Effector CD4-positive, alpha-beta T cell (primary cell): ENCODE measurements around the gene POLR3C.
A peak's percentile ranks its signal among the peaks of the same experiment; 100 is the strongest.
"Not testable (repeated sequence)": the region's sequence is repeated elsewhere in the genome, so short reads cannot be mapped to it uniquely, and the experiment has no call there.

Experiments used
- DNase-seq: peaks from one replicate; pipeline ENCODE4 v3.0.0-alpha.2; 2020
- total RNA-seq: gene quantifications from one replicate; lab custom pipeline; 2026; lab: John Stamatoyannopoulos, UW

Gene POLR3C, protein sequence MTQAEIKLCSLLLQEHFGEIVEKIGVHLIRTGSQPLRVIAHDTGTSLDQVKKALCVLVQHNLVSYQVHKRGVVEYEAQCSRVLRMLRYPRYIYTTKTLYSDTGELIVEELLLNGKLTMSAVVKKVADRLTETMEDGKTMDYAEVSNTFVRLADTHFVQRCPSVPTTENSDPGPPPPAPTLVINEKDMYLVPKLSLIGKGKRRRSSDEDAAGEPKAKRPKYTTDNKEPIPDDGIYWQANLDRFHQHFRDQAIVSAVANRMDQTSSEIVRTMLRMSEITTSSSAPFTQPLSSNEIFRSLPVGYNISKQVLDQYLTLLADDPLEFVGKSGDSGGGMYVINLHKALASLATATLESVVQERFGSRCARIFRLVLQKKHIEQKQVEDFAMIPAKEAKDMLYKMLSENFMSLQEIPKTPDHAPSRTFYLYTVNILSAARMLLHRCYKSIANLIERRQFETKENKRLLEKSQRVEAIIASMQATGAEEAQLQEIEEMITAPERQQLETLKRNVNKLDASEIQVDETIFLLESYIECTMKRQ
- 32.8 reads per million, percentile 58 among the genes with 10 or more reads in this experiment for total RNA-seq

GRCh38 chr1:145823565-145824498 is at the start of gene POLR3C, which contains the start of gene RNF115:
TSS of gene POLR3C (plus strand) at chr1:145824200. CDS start at chr1:145825777, 1,577 bp downstream.
TSS of gene RNF115 (minus strand) at chr1:145824095. CDS start at chr1:145823873, 222 bp downstream.
- peak; percentile 84 for DNase-seq

- no peak for DNase-seq
These were observed 46.4 kb upstream of the POLR3C start for GRCh38 chr1:145777357-145778145.

GRCh38 chr1:145778146-145778540 is 45.9 kb upstream of the POLR3C start:
- DNase-seq: no peak

DNA sequence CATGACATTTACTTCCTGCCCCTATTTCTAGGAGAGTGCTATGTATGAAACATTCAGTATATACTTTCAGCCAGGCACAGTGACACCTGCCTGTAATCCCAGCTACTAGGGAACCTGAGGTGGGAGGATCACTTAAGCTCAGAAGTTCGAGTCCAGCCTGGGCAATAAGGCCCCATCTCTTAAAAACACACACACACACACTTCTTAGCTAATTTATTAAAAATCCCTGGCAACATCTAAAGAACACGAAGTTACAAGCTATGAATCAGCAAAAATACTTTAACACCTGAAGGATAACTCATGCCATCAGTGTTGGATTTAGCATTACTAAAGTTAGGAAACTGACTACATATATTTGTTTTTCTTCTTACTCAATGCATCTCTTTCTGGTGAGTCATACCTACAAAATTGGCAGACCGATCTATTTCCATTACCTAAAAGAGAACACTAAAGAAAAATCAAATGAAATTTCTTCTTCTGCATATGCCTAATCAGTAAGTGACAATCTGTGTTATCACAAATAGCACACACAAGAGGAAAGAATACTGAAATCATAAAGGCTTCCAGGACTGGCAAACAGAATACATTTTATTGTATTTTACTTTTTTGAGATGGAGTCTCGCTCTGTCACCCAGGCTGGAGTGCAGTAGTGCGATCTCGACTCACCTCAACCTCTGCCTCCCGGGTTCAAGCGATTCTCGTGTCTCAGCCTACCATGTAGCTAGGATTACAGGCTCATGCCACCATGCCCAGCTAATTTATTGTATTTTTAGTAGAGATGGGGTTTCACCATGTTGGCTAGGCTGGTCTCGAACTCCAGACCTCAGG is 41.5 kb upstream of the POLR3C start:
- DNase-seq: no peak

DNA sequence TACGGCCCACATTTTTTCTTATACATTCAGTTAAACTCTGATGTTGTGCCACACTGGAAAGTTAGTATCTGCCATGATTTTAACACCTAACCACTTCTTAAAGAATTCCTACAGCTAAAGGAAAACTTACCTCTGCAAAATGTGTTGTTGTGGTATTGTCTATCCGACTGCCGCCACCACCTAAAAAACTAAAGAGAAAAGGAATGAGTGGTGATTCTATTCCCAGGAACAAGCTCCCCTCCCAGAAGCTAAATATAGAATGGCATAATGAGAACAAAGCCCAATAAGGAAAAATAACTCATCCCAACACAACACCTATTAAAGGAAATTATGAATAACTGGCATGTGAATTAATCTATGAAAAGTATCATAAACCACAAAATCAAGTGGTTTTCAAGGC is 39.6 kb upstream of the POLR3C start:
- no peak for DNase-seq

- no peak for DNase-seq
These were observed 38.5 kb upstream of the POLR3C start for GRCh38 chr1:145785547-145785946.

DNA sequence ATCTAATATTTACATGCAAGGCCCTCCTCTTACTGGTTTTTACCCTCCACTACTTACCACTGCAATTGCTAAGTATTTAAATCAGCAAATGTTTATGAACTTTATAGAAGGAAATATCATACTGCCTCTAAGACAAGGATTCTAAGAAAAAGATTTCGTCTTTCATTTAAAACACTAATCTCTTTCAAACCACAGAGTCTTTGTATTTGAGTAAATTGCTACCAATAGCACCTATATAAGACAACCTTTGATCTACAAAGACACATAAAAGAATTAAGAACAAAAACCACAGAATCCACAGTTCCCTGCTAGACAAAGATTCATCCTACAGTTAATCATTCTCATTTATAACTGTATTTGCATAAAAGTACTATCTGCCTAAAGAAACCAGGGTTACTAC is 37.7 kb upstream of the POLR3C start:
- no peak for DNase-seq

GRCh38 chr1:145788580-145788979 is 35.4 kb upstream of the POLR3C start:
- no peak for DNase-seq

DNA sequence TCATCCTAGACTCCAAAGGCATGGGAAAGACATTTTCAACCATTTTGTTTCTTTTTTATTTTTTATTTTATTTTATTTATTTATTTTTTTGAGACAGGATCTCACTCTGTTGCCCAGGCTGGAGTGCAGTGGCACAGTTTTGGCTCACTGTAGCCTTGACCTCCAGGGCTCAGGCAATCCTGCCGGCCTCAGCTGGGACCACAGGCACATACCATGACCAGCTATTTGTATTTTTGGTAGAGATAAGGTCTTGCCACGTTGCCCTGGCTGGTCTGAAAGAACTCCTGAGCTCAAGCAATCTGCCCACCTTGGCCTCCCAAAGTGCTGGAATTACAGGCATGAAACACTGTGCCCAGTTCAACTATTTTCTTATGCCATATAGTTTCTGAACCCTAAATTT is 32.1 kb upstream of the POLR3C start:
- not testable (repeated sequence) for DNase-seq

GRCh38 chr1:145792484-145792883 is 31.5 kb upstream of the POLR3C start:
- DNase-seq: no peak

GRCh38 chr1:145795257-145795881 is 28.6 kb upstream of the POLR3C start:
- DNase-seq: no peak

DNA sequence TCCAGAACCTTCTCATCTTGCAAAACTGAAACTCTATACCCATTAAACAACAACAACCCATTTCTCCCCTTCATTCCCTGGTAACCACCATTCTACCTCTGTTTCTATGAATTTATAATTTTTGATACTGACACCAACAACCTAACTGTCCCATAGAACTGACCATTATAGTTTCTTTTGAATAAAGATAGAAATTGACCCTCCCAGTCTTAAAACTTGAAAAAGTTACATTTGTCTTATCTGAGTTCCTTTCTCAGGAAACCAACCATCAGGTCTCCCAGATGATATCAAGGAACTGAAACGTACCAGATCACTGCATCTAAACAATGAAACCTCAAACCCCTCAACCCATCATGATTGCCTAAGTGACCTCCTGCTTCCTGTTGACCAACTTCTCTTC is 27.2 kb upstream of the POLR3C start:
- DNase-seq: no peak

GRCh38 chr1:145799806-145800205 is 24.2 kb upstream of the POLR3C start:
- DNase-seq: no peak

GRCh38 chr1:145804235-145805045 is 19.6 kb upstream of the POLR3C start:
- no peak for DNase-seq

- no peak for DNase-seq
These were observed 18.9 kb upstream of the POLR3C start for GRCh38 chr1:145805057-145805456.

DNA sequence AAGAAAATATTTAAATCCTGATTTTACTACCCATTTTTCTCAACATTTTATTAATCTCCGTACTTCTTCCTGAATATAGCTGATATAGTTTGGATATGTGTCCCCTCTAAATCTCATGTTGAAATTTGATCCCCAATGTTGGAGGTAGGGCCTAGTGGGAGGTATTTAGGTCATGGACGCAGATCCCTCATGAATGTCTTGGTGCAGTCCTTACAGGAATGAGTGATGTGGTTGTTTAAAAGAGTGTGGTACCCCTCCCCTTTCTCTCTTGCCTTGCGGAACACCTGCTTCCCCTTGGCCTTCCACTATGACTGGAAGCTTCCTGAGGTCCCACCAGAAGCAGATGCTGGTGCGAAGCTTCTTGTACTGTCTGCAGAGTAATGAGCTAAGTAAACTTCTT is 17.6 kb upstream of the POLR3C start:
- DNase-seq: no peak

GRCh38 chr1:145806844-145807243 is 17.2 kb upstream of the POLR3C start:
- no peak for DNase-seq

GRCh38 chr1:145812977-145813810 is 10.8 kb upstream of the POLR3C start:
- DNase-seq: not testable (repeated sequence)

- not testable (repeated sequence) for DNase-seq
These were observed 5.9 kb upstream of the POLR3C start for GRCh38 chr1:145818095-145818494.
